ENCODE data around the gene HLA-DRB5.

DNA sequence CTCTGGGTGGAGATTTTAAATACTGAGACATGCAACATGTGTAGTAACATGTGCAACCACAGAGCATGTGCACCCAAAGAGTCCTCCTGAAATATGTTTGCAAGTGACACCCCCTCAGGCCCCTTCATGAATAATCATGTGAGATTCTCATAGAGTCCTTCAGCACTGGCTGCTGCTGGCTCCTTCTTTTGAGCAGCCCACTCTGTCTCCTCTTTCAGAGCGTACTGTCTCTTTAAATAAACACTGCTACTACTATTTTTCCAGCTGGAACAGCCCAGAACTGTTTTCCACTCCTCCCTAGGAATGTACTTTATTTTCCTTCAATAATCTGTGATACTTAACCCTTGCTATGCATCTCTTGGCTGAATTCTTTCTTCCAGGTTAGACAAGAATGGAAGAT lies 42.0 kb downstream of the HLA-DRB5 start:
- TF ChIP-seq POLR2A (IDR thresholded peaks at IDR 0.05), result no peak
- TF ChIP-seq, protein P1, sequence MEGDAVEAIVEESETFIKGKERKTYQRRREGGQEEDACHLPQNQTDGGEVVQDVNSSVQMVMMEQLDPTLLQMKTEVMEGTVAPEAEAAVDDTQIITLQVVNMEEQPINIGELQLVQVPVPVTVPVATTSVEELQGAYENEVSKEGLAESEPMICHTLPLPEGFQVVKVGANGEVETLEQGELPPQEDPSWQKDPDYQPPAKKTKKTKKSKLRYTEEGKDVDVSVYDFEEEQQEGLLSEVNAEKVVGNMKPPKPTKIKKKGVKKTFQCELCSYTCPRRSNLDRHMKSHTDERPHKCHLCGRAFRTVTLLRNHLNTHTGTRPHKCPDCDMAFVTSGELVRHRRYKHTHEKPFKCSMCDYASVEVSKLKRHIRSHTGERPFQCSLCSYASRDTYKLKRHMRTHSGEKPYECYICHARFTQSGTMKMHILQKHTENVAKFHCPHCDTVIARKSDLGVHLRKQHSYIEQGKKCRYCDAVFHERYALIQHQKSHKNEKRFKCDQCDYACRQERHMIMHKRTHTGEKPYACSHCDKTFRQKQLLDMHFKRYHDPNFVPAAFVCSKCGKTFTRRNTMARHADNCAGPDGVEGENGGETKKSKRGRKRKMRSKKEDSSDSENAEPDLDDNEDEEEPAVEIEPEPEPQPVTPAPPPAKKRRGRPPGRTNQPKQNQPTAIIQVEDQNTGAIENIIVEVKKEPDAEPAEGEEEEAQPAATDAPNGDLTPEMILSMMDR (IDR thresholded peaks at IDR 0.05), result no peak

Data from adrenal gland (tissue), 5 donors.